GM21423 (cell line): ENCODE results near the gene CERS3.

Experiments
- ATAC-seq: cut with Tn5 transposase; IDR thresholded peaks from one replicate; pipeline ENCODE4 v1.9.1; 2021; ENCODE audit warnings: mild to moderate bottlenecking, moderate library complexity; ENCODE audit not compliant: unreplicated experiment

The CERS3 gene

DNA sequence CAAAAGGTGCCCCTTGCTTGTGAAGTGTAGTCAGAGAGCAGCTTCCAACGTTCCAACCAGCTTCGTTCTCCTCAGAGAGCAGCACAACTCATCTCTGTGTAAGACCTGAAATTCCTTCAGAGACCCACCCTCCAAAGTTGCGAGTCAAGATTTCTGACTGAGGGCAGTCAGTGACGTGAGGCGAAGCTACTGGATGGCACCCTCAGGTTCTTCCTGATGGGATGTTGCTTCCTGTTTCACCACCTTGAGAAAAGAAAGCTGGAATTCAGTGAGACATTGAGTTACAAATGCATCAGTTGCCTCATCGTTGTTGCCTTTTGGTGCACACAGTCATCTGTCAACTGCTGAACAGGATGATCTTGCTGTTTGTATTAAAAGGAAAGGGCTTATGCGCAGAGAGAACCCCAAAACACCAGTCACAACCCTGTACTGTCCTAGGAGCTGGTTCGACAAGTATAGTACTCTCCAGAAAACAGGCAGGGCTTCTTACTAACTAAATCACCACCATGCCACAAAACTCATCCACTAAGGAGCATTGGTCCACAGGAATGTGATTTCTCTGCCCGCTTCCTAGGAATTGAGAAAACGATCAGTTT lies at the start of gene CERS3:
CERS3 (minus strand) TSS at position 118 of the 596 bp plus-strand sequence. CDS start 27,101 bp downstream, outside the sequence.
- no peak for ATAC-seq

DNA sequence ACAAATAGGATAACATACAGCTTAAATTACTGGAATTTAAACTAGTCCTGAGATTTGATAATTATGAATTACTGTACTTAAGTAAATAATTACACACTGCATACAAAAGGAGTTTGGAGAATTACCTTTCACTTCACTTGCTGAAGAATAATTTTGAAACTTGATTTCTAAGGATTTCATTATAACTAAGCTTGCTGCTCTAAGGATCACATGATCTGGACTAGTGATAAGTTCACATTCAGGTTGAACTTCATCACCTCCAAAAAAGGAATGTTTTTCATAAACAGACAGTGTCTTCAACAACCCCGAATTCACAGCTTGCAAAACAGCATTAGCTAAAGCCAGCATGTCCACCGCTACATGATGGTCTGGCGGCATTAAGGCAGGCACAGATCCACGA lies 44.8 kb upstream of the CERS3 start:
- ATAC-seq, result no peak

DNA sequence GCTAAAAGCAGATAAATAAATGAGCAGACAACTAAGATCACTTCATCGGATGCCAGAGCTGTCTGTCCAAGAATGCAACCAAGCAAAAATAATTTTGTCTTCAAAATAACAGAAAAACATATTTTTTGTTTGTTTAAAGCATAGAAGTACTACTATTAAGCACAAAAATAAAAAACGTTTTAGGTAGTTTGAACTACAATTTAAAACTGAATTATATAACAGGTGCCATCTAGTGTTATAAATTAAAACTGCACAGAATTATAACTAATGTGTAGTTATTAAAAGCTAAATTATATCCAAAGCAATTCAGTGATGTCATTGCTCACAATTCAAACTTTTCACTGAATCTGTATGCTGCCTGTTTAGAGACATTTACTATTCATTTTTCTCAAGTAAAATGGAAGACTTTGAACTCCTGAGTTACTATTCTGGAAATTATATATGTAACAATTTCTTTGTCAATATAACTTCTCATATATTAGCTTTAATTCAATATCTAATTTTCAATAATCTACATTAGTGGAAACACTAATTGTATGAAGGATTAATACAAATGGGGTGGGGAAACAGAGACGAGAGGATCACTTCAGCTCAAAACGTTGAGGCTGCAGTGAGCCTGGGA lies 43.7 kb upstream of the CERS3 start:
- no peak for ATAC-seq

DNA sequence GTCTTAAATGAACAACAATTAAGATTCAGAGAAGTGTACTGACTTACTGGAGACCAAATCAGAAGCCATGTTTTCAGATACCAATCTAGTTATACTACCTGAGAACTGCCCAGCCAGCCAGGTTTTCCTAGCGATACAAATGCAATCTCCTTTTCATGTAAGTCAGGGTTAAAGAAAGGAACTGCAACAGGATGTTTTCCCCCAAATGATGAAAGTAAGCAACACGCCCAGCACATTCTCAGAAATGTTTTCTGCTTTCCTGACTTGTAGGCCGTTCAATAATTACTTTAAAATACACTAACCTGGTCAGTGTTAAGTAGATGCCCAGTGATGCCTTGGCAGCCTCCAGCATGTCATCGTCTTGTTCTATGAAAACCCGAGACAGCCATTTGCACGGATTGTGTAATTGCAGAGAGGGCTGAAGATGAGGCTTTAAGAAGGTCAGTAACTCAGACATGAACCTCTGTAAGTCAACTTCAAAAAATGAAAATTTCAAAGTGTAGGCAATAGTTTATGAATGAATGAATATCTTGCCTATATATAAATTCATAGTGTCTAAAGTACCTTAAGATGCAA lies 42.9 kb upstream of the CERS3 start:
- no peak for ATAC-seq

DNA sequence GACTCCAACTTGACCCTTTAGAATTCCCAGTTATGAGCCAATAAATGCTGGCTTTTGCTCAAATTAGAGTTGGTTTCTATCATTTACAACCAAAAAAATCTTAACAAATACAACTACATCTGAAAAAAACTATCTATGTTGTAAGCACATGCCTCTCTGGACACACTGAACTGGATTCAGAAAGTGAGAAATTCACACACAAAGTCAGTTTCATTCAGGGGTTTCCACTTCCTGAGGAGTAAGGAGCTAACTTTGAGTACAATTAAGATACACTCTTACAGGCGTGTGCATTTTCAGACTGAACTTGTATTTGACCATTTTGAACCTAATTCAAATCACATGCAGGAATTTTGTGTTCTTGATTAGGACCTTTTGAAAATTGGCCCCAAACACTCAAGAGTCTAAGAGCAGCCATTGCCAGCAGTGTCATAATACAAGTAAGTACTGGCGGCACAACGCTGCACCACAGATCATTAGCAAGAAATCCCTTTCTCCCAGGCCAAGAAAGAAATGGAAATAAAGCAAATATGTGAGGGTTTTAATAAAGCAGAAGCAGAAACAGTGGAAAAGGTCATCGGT lies 42.1 kb upstream of the CERS3 start:
- peak; percentile 86 for ATAC-seq

DNA sequence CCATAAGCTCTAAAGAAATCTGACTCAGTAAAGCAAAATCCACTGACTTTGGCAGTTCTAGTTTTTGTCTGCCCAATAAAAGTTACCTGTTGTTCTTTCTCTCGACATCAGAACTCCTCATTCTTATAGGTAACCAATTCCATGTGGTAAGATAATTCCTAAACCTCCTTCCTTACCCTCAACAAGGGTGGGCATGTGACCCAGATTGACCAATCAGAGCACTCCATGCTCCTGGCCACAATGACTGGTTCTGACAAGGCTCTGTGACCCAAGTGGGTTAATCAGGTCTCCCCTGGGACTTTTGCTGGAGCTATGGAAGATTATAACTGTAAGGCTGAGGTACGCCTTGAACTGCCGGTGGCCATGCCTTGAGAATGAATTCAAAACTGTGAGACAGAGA lies 41.5 kb upstream of the CERS3 start:
- ATAC-seq, result peak; percentile 11

DNA sequence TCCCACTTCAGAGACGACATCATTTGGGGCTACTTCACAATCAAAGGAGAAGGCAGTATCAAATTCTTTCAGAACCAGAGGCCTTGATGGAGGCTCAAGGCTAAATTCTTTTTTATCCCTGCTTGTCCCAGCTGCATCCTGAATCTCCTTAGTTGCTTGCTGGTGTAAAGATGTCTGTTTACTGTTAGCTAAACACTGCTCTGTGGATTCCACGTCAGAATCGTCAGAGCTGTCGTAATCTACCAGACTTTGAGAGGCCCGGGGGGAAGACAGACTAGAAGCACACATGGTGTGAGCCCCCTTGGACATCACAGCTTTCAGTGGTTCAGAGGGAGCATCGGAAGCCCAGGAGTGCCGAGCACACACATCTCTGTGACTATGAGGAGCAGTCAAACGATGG lies 40.6 kb upstream of the CERS3 start:
- no peak for ATAC-seq

DNA sequence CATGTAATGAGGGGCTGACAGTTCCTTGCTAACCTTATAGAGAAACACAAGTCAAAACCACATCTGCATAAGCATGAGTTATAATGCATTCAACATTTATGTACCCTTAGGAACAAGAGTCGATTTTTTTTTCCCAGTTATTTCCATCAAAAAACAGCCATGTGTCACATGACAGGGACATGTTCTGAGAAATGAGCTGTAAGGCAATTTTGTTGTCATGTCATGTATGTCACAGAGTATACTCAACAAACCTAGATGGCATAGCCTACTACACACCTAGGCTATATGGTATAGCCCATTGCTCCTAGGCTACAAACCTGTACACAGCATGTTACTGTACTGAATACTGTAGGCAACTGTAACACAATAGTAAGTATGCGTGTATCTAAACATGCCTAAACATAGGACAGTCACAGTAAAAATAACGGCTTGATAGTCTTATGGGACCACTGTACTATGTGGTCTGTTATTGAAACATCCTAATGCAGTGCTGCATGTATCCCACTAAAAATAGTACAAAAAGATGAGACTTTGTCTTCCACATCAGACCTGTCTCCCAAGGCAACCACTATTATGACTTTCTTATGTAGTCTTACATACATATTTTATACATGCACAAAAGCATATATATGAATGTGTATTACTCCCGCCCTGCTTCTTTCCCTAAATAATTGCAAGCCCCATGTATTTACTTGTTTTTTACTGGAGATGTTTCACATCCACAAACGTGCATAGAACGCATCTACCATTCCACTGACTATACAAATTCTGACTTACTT lies 38.3 kb upstream of the CERS3 start:
- no peak for ATAC-seq

DNA sequence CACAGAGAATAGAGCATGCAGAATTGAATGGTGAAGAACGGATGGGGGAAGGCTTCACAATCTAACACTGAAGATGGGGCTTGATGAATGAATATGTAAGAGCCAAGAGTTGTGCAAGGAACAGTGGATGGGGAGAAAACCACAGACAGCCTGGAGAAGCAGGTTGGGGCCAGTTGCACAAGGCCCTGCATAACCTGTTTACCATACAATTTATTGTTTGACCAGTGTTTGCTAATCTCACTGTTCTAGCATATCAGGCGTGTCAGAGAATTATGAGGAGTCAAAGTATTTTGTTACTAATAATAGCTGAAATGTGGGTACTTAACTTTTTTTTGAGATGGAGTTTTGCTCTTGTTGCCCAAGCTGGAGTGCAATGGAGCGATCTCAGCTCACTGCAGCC lies 36.8 kb upstream of the CERS3 start:
- no peak for ATAC-seq

DNA sequence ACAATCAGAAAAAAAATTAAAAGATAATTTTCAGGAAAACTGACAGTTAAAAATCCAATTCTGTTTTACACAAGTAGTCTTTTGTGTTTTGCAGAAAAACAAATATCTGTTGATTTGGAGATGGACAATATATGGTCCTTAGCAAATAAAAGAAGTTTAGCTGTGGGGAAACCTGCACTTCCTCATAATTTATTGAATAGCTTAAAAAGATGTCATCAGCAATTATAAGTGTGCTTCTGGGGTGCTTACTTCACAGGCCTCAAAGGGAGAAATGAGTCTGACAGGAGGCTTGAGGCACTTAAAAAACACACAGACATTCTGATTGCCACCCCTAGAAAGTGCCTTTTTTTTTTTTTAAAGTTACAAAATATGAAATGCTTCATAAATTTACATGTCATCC lies 31.6 kb upstream of the CERS3 start:
- ATAC-seq, result no peak

DNA sequence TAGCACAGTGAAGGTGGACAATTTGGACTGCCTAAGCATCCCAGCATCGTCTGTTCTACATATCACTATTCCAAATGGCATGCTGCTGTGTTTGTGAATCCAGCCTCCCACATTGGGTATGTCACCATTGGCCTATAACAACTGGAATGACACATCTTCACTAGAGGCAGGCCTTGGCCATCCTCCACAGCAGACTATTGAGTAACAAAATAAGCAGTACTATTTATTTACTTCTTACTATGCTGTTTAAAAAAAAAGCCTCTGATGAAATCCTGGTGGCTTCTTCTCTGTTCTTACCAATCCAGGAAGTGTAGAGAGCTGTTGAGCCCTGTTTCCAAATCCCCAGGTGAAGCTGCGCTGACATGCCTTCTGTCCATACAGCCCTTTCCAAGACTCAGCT lies 30.6 kb upstream of the CERS3 start:
- no peak for ATAC-seq

DNA sequence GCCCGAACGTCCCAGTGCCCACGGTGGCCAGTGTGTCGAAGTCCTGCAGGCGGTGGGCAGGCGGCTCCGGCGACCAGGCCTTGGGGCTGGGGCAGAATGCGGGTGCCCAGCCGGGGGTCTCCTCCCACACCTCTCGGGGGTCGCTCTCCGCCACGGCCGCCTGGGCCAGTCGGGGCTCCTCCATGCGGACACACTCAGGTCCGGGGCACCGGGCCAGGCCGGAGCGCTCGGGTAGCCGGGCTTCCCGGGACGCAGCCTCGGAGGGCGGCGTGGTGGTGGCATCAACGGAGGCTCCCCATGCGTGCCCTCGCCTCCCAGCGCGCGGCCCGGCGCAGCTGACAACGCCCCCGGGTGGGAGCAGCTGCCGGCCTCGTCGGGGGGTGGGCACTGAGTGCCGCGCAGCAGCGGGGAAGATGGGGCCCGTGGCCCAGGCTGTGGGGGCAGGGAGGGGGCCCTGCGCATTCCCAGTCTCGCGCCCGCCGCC lies 30.1 kb upstream of the CERS3 start:
- ATAC-seq, result no peak

DNA sequence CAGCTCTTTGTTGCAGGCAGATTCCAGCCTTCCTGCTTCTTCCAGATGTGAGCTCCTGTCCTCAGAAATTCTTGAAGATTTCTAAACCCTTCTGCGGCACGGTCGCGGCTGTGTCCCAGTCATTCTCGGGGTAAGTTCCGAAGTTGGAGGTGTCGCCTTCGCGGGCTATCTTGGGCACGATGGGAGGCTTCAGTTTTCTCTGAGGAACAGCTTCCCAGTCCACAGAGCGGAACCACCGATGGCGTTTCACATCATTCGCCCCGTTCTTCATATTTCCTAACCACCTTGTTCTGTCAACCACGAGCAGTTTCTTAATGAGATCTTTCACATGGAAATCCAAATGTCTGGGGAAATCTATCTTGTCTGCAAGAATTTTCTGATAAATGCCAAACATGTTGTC lies 24.7 kb upstream of the CERS3 start:
- no peak for ATAC-seq

DNA sequence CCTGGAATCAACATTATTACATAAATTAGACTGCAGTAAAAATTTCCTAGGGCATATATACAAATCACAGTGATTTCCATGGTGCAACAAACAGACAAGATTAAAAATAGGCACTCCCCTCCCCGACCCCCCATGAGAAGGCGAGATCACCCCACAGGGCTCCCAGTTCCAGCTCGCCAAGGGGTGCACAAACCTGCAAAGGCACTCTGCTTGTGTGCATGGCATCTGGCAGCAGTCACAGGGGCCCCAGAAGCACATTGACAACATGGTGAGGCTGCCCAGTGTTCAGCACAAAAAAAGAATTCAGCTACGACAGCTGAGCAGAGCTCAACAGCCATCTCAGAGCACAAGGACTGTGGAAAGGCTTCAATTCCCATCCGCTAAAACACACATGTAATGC lies 19.2 kb upstream of the CERS3 start:
- ATAC-seq, result no peak

DNA sequence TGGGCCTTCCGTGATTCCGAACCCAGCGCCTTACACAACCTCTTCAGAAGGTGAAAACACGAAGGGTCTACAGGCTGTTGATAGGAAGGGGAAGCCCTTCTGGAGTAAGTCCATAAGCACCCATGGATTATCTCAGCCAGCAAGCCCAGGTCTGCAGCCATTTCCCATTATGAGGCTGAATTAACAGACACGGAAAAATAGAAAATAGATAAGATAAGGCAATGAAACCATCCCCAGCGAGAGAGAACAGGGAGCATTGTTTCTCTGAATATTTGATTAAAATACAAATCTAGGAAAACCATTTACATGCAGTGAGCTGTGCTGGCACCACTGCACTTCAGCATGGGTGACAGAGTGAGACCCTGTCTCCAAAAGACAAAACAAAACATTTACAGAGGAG lies 16.2 kb upstream of the CERS3 start:
- ATAC-seq, result no peak

DNA sequence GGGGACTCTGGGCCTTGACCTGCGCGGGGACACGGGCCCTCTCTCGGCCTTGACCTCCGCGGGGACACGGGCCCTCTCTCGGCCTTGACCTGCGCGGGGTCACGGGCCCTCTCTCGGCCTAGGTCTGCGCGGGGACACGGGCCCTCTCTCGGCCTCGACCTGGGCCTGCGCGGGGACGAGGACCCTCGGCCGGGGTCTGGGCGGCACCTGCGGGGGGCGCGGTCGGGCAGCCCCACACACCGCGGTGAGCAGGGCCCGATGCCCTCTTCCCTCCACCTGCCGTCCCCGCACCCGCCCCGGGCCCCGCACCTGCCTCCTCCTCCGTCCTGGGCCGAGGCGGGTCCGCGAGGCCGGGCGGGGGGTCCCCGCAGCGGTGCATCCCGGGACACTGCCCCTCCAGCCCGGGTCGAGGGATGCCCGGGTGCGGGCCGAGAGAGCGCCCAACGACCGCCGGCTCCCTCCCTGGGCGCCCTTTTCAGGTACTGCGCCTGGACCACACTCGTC lies 15.6 kb upstream of the CERS3 start:
- ATAC-seq, result no peak

DNA sequence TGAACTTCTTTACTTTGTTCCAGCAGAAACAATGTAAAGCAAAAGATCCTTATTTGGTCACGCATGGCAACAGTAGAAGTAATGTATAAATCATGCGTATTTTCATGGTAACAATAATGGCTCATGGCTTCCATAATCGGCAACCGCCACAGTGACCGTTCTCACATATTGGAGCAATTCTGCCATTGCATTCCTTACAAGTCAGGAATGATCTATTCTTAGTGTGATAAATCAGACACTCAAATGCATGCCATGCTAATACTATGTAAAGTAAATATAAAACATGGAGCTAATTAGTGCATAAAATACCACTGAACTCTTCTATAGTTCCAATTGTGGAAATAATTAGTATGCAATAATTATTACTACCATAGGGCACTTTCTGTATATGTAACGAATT lies 13.5 kb upstream of the CERS3 start:
- ATAC-seq, result no peak

DNA sequence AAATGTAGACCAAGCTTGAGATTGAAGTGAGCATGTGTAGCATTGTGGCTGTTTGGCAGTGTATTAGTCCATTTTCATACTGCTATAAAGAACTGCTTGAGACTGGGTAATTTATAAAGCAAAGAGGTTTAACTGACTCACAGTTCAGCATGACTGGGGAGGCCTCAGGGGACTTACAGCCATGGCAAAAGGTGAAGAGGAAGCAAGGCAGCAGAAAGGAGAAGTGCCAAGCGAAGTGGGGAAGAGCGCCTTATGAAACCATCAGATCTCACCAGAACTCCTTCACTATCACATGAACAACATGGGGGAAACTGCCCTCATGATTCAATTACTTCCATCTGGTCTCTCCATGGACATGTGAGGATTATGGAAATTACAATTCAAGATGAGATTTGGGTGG lies 8.6 kb upstream of the CERS3 start:
- ATAC-seq, result peak; percentile 92

DNA sequence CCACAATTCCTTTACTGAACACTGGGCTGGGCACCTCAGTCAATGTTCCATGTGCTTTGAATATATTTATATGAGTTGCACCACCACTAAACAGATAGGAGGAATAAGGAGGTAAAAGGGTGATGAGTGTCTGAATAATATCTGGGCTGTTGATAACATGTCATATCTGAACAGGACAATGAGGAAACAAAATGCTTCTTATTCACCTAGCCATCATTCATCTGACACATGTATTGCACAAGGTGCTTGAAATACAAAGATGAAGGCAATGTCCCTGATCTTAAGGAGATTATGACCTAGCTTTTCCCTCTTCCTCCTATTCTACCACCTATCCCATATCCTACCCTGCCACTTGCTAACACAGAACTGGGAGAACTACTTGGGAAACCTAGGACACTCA lies 8.0 kb upstream of the CERS3 start:
- no peak for ATAC-seq

DNA sequence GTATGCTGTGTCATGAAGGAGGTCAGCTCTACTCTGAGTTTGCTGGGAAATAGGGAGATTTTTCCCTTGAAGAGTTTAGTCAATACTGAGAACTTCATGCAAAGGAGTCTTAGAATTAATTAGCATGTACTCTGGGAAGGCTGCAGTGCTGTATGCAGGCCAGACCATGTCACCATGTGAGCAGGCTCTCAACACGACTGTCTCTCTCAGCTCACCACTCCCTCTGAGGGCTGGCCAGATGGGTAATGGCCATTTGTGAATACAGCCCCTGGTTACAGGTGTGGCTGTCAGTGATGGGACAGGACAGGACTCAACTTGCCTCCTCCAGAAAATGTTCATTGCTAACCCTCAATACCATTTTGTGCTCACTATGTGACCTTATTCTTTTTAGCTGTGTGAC lies 5.1 kb upstream of the CERS3 start:
- ATAC-seq, result no peak

DNA sequence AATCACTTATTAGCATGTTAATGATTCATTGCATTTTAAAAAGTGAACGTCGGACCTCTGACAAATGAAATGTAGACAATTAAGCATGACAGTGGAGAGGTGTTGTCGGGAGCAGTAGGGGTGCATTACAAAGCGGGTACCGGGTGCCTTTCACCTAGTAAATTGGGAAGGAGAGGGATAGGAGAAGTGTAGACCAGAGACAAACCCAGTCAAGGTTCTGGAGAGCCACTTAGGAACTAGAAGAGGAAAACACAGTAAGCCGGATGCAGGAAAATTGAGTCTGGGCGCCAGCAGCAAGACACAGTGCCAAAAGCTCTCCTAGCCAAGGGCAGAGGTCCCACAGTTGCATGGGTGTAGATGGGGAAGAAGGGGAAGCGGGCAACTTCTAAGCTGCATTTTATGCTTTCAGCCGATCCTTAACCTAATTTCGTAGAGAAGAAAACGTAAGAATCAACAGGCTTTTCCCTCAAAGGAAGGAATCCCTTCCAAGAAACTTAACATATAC lies 3.1 kb upstream of the CERS3 start:
- no peak for ATAC-seq
